ENCODE results near the gene PCSK1N.

The PCSK1N gene

DNA sequence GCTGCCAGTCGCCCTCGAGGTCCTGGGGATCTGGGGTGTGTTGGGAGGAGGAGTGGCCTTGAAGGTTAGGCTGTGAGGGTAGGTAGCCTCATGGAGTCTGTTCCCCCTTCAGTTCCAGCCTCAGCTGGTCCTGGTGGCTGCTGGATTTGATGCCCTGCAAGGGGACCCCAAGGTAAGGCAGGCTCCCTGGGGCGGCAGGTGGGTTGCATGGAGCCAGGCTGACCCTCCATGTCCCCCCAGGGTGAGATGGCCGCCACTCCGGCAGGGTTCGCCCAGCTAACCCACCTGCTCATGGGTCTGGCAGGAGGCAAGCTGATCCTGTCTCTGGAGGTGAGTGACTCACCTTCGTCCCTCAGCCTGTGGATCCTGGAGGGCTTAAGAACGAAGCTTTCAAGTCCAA is 20.7 kb downstream of the PCSK1N start:
- TF ChIP-seq, protein P1, sequence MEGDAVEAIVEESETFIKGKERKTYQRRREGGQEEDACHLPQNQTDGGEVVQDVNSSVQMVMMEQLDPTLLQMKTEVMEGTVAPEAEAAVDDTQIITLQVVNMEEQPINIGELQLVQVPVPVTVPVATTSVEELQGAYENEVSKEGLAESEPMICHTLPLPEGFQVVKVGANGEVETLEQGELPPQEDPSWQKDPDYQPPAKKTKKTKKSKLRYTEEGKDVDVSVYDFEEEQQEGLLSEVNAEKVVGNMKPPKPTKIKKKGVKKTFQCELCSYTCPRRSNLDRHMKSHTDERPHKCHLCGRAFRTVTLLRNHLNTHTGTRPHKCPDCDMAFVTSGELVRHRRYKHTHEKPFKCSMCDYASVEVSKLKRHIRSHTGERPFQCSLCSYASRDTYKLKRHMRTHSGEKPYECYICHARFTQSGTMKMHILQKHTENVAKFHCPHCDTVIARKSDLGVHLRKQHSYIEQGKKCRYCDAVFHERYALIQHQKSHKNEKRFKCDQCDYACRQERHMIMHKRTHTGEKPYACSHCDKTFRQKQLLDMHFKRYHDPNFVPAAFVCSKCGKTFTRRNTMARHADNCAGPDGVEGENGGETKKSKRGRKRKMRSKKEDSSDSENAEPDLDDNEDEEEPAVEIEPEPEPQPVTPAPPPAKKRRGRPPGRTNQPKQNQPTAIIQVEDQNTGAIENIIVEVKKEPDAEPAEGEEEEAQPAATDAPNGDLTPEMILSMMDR (IDR thresholded peaks at IDR 0.05; ENCODE audit: borderline replicate concordance, control extremely low read depth, extremely low read depth, insufficient read depth, missing control alignments) = no peak
- no peak for DNase-seq (ENCODE audit: low spot score)
- in situ Hi-C loops (cut with MboI; ENCODE audit: low sequenced_read_pairs, unreplicated experiment) = no loop called here

DNA sequence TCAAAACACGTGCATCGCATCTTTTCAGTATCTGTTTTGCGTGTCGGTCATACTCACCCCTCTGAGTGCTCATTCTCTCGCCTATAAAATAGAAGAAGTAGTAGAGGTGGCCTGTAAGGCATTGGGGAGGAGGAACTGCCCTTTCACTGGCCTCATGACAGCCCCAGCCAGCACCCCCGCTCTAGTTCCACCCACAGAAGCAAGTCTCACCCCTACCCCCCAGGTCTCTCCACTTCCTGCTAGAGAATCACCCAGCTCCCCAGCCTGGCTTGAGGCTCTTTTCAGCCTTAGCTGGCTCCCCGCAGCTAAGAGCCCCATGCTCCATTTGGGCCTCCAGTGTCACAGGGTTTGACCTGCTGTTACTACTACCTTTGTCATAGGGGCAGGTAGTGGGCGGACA is 21.8 kb downstream of the PCSK1N start:
- in situ Hi-C loops (cut with MboI; ENCODE audit: low sequenced_read_pairs, unreplicated experiment) = no loop called here
- TF ChIP-seq, protein P1 (IDR thresholded peaks at IDR 0.05; ENCODE audit: borderline replicate concordance, control extremely low read depth, extremely low read depth, insufficient read depth, missing control alignments) = no peak

DNA sequence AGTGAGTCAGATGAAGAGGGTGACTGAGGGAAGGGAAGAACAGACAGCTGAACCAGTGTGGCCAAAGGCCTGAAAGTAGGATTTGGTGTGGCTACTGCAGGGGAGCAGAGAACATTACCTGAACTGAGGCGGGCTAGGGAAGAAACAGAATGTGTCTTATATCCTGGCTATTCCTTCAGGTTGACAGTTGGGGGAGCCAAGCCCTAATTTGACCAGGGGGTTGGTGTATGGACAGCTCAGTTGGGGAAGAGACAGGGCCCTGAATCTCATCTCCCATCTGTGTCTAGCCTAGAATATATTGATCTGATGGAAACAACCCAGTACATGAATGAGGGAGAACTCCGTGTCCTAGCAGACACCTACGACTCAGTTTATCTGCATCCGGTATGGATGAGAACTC is 29.3 kb downstream of the PCSK1N start:
- TF ChIP-seq, protein P1 (IDR thresholded peaks at IDR 0.05; ENCODE audit: borderline replicate concordance, control extremely low read depth, extremely low read depth, insufficient read depth, missing control alignments) = no peak
- DNase-seq (ENCODE audit: low spot score) = no peak
- in situ Hi-C loops (cut with MboI; ENCODE audit: low sequenced_read_pairs, unreplicated experiment) = no loop called here

More for the DNA sequence above, 21.8 kb downstream of the PCSK1N start:
- no peak for DNase-seq (ENCODE audit: low spot score)

DNA sequence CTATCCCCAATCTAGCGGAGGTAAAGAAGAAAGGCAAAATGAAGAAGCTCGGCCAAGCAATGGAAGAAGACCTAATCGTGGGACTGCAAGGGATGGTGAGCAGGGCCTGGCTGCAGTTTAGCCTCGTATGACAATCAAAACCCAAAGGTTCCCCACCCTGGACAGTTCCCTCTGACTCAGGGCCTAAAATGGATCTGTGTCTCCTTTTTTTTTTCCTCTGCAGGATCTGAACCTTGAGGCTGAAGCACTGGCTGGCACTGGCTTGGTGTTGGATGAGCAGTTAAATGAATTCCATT is 32.6 kb downstream of the PCSK1N start:
- in situ Hi-C loops (cut with MboI; ENCODE audit: low sequenced_read_pairs, unreplicated experiment) = no loop called here
- no peak for DNase-seq (ENCODE audit: low spot score)
- TF ChIP-seq, protein P1 (IDR thresholded peaks at IDR 0.05; ENCODE audit: borderline replicate concordance, control extremely low read depth, extremely low read depth, insufficient read depth, missing control alignments) = no peak

DNA sequence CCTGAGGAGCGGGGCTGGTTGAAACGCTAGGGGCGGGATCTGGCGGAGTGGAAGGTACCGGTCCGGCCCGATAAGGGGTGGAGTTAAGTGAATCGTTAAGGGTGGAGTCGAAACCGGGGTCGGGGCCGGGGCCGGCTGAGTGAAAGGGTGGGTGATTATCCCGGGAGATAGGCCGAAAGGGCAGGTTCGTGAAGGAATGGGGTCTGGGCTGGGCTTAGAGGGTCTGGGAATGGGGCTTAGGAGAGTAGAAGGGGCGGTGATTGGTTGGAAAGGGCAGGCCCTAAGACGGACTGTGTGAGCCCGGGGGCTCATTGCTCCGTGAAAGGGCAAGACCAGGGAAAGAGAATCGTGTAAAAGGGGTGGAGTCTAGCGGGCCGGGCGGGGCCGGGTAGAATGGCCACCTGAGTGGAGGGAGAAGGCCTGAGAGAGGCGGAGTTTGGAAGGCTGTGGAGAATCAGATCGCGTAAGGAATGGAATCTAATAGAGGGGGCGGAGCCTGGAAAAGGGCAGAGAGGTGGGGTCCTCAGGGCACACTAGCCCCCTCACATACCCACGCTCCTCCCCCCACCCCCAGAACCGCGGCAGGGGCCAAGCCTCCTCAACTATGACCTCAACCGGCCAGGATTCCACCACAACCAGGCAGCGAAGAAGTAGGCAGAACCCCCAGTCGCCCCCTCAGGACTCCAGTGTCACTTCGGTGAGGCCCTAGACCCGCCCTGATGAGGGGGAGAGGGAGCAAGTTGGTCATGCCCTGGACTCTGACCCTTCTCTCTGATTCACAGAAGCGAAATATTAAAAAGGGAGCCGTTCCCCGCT is 33.1 kb downstream of the PCSK1N start:
- TF ChIP-seq, protein P1 (IDR thresholded peaks at IDR 0.05; ENCODE audit: borderline replicate concordance, control extremely low read depth, extremely low read depth, insufficient read depth, missing control alignments) = no peak
- in situ Hi-C loops (cut with MboI; ENCODE audit: low sequenced_read_pairs, unreplicated experiment) = no loop called here
- peak; percentile 75 for DNase-seq (ENCODE audit: low spot score)

DNA sequence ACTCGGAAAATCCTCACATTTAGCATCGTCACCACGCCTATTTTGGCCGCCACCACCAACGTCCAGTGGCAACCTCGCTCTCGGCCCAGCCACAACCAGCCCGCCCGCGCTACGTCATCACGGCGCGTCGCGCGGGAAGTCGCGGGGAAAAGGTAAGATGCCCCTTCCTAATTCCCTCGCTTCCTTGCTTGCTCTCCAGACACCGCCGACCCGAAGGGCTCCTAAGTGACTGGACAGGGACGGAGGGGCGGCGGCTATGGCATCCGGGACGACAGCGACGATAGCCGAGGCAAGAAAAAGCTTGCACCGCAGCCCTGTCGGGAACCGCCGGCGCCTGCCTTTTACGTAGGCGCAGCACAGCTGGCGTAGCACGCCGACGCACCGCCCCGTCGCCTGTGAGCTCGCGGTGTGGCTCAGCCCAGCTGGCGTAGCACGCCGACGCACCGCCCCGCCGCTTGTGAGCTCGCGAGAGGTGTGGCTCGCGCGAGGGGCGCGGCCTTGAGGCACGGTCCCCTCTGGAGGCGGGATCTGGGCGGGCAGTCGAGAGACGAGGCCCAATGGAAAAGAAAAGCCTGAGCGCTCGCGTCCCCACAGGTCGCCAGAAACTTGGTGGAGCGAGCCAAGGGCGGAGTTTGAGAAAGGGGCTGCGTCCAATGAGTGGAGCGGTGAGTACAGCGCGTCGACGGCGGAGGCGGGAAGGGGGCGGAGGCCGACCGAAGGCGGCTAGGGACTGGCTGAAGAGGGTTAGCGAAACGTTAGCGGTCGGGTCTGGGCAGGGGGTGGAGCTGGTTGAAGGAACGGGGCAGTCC is 33.9 kb downstream of the PCSK1N start, which contains the start of gene HDAC6:
HDAC6 (plus strand) TSS at position 788 of the 809 bp plus-strand sequence. CDS start 626 bp downstream, outside the sequence.
- DNase-seq (ENCODE audit: low spot score) = peak; percentile 91
- in situ Hi-C loops (cut with MboI; ENCODE audit: low sequenced_read_pairs, unreplicated experiment) = no loop called here
- TF ChIP-seq, protein P1 (IDR thresholded peaks at IDR 0.05; ENCODE audit: borderline replicate concordance, control extremely low read depth, extremely low read depth, insufficient read depth, missing control alignments) = no peak

Measured in GM13976 (cell line).